Forelimb muscle (tissue), 1 donor: ENCODE measurements around the gene SLX1A. TPM values are rescaled to one million over a fixed set of nuclear protein-coding genes. Genes with fewer than 3 reads are reported as not detected.
"Not testable (repeated sequence)": the region's sequence is repeated elsewhere in the genome, so short reads cannot be mapped to it uniquely, and the experiment has no call there.

Experiments used
- DNase-seq: peaks from one replicate; pipeline ENCODE4 v3.0.0-alpha.2; 2013; ENCODE audit warnings: low read depth
- polyA plus RNA-seq: library from polyadenylated mRNA; unstranded; fragments of 120-200 nt; gene quantifications from one replicate; pipeline ENCODE4 v1.2.1, GENCODE V29; 2013; ENCODE audit not compliant: insufficient read length

Gene SLX1A
- polyA plus RNA-seq, 1 donor, result 19.1 TPM

DNA sequence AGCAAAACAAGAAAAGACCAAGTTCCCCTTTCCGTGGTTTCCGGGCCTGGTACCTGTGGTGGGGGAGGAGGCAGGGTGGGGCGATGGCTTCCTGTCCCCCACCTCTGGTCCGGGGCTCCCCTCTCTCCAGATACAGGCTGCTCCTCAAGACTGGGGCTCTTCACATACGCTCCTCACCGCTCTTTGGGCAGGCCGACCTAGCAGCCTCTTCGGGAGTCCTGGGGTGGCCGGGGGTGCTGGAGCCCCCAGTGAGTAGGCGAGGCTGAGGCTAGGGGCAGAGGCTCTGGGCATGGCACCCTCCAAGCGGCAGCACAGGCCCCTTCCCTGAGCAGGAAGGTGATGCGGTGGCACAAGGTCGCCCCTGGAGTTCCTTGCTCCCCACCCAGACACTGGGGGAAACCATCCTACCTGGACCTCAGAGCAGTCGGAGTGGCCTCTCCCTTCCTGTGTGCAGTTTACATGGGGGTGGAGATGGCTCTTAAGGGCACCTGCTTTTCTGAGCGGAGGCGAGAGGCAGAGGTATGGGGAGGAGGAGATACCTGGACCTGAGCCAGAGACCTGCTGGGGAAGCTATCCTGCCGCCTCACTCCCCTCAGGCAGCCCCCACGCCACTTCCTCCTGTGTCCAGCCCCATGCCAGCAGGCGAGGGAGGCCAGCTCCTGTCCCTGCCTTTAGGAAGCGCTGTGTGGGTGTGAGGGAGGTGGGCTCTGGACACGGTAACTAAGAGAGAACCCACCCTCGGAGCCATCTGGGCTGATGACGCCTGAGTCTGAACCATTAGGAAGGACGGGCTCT lies 9.4 kb upstream of the SLX1A start:
- no peak for DNase-seq

DNA sequence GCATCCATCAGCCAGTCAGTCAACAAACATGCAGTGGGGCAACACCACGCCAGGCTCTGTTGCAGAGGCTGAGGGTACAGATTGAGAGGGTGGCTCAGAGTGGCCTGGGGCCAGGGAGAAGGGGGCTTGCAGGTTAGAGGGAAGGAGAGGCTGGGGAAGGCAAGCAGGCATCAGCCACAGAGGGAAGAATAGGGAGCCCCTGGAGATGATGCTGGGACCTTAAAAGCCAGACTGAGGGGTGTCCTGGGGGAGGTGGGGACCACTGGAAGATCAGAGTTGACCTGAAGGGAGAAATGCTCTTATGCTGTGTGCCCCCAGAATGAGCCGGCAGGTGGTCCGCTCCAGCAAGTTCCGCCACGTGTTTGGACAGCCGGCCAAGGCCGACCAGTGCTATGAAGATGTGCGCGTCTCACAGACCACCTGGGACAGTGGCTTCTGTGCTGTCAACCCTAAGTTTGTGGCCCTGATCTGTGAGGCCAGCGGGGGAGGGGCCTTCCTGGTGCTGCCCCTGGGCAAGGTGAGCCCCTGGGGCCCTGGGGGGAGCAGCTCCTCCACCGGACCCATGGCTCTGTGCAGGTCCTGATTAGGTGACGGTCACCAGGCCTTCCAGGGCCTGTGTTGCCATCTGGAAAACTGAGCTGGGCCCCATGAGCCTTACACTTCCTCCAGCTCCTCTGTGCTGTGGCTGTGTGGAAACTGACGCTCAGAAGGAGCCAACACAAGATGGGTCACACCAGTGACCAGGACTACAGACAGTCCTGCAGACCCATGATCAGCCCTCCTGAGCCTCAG lies 8.6 kb upstream of the SLX1A start:
- no peak for DNase-seq

DNA sequence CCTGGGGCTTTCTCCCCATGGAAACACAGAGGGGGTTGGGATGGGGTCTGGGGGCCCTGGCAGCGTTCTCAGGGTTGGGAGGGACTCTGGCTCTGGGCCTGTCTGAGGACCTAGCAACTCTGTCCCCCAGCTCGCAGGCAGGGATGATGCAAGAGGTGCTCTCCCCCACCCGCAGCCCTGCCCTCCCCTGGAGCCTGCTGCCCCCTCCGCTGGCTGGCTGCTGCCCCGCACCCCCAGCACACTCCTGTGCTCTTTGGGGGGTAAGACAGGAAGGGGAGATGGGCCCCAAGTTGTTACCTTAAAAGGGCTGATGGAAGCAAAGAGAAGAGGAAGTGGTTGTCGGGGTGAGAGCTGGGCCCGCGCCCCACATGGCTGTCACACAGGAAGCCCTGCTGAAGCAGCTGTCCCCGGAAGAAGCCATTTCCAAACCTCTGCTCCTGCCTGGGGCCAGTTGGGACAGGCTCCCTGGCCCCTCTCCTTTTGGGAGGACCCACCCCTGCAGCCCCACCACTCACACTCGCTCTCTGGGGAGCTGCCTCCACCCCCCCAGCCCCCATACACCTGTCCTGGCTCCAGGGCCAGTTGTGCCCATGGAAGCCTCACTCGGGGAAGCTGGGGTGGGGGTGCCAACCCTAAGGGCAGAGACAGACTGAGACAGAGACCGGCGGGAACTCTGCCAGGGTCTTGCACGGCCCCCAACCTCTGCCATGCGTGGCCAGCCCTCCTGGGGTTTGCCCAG lies 7.8 kb upstream of the SLX1A start:
- DNase-seq, result no peak

DNA sequence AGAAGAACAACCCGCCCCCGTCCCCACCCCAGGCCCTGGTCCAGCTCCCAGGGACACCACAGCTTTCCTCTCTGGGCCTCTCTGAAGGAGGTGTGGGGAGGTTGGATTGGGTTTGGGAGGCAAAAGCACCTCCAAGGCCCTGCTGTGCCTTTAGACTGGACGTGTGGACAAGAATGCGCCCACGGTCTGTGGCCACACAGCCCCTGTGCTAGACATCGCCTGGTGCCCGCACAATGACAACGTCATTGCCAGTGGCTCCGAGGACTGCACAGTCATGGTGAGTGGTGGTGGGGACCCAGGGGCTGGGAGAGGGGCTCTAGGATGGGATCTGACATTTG lies 7.3 kb upstream of the SLX1A start:
- no peak for DNase-seq

DNA sequence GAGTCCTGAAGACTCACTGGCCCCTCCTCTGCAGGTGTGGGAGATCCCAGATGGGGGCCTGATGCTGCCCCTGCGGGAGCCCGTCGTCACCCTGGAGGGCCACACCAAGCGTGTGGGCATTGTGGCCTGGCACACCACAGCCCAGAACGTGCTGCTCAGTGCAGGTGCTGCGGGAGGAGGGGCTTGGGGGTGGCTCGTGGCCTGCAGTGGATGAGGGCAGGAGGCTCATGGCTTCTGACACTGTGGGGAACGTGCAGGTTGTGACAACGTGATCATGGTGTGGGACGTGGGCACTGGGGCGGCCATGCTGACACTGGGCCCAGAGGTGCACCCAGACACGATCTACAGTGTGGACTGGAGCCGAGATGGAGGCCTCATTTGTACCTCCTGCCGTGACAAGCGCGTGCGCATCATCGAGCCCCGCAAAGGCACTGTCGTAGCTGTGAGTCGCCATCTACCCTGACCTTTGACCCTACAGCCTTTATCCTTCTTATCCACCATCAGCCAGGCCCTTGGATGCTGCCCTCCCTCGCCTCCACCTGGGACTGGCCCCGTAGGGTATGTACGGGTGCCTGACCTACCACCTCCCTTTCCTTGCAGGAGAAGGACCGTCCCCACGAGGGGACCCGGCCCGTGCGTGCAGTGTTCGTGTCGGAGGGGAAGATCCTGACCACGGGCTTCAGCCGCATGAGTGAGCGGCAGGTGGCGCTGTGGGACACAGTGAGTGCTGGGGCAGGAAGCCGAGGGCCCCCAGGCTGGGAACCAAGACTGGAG lies 6.7 kb upstream of the SLX1A start:
- no peak for DNase-seq

DNA sequence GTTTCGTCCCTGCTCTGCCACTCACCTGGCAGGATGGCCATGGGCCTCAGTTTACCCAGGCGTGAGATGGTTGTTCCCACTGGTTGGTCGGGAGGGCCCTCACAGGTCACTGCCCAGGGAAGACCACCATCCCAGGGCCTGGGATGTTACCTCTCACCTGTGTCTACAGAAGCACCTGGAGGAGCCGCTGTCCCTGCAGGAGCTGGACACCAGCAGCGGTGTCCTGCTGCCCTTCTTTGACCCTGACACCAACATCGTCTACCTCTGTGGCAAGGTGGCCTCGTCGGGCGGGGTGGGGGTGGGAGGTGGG lies 6.2 kb upstream of the SLX1A start:
- no peak for DNase-seq

DNA sequence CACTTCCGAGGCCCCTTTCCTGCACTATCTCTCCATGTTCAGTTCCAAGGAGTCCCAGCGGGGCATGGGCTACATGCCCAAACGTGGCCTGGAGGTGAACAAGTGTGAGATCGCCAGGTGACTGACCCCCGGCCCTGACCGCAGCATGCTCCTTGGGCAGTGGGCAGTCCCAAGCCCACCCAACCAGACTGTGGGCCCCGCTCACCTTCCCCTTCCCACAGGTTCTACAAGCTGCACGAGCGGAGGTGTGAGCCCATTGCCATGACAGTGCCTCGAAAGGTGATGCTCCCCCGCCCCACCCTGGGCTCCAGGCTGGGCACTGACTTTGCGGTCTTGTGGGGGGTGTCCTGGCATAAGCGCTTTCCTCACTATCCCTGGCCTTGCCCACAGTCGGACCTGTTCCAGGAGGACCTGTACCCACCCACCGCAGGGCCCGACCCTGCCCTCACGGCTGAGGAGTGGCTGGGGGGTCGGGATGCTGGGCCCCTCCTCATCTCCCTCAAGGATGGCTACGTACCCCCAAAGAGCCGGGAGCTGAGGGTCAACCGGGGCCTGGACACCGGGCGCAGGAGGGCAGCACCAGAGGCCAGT lies 5.6 kb upstream of the SLX1A start:
- no peak for DNase-seq

DNA sequence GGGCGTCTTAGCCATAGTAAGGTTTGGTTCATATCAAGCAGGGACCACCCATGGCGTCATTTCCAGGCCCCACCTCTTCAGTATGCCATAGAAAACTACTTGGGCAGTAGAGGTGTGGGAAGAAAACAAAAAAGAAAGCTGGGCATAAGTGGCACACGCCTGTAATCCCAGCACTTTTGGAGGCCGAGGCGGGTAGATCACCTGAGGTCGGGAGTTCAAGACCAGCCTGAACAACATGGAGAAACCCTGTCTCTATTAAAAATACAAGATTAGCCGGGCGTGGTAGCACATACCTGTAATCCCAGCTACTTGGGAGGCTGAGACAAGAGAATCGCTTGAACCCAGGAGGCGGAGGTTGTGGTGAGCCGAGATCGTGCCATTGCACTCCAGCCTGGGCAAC lies 2.5 kb upstream of the SLX1A start:
- not testable (repeated sequence) for DNase-seq

DNA sequence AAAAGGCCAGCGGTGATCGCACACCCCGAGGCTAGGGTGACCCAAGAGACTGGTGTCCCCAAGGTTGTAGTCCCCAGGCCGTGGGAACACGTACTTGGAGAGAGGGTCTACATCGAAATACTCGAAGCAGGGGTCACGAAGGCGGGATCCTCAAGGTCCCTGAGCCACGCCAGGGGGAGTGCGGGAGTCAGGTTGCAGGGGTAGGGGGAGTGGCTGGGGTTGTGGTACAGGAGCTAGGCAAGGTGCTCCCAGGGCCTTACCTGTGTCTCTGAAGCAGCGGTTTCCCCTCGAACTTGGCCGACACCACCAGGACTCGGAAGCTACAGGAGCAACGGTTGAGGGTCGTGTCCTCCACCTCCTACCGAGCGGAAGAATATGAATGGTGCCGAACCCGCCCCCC lies 577 bp upstream of the SLX1A start:
- DNase-seq, result not testable (repeated sequence)

DNA sequence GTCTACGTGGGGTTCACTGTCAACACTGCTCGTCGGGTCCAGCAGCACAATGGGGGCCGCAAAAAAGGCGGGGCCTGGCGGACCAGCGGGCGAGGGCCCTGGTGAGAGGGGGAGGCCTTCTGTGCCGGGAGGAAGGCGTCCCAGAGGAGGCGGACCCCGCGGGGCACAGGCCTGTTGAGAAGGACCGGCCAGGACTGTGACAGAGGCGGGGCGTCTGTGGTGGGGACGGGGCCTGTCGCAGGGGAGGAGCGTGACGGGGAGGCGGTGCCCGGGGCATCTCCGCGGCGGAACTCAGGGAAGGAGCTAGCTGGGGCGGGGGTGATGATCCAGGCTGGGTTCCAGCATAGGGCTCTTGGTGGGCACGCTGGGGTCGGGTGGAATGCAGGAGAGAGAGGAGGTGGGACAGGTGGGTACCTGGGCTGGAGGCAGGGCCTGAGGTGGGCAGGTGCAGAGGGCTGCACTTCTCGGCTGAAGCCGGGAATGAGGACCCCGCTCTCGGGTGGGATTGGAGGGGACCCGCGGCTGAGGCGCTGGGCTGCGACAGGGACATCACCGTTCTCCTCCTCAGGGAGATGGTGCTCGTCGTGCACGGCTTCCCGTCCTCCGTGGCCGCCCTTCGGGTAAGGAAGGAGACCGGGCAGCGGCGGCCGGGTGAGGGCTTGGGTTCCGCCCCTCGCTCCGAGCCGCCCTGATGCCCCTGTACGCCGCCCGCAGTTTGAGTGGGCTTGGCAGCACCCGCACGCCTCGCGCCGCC lies 674 bp downstream of the SLX1A start:
- DNase-seq, result not testable (repeated sequence)

DNA sequence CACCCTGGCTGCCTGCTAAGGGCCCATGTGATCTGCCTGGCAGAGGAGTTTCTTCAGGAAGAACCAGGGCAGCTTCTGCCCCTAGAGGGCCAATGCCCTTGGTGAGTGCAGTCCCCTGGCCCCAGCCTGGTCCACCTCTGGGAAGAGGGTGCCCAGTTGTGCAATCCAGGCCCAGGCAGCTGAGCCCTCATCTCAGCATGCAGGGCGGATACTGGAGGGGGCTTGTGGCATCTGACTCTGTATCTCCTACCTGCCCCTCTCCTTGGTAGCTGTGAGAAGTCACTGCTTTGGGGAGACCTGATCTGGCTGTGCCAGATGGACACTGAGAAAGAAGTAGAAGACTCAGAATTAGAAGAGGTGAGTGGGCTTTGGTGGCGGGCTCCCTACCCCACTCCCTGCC lies 3.3 kb downstream of the SLX1A start:
- not testable (repeated sequence) for DNase-seq

DNA sequence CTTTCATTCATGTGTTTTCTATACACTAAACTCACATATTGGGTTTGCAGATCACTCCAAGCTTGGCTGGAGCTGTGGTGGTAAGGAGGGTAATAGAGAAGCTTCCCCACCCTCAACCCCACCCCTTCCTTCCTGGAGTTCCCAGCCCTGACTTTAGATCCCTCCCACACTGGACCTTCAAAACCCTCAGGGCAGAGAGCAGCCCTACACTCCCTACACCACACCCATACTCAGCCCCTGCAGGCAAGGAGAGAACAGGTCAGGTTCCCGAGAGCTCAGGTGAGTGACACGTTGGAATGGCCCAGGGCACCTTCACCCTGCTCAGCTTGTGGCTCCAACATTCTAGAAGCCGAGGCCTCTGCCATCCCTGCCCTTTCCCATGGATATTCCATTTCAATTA lies 5.4 kb downstream of the SLX1A start, which contains the start of gene SULT1A3:
Gene SULT1A3, plus strand, starts transcription at position 207 of the 400 bp plus-strand sequence. CDS start 1,474 bp downstream, outside the sequence.
- DNase-seq, result not testable (repeated sequence)

DNA sequence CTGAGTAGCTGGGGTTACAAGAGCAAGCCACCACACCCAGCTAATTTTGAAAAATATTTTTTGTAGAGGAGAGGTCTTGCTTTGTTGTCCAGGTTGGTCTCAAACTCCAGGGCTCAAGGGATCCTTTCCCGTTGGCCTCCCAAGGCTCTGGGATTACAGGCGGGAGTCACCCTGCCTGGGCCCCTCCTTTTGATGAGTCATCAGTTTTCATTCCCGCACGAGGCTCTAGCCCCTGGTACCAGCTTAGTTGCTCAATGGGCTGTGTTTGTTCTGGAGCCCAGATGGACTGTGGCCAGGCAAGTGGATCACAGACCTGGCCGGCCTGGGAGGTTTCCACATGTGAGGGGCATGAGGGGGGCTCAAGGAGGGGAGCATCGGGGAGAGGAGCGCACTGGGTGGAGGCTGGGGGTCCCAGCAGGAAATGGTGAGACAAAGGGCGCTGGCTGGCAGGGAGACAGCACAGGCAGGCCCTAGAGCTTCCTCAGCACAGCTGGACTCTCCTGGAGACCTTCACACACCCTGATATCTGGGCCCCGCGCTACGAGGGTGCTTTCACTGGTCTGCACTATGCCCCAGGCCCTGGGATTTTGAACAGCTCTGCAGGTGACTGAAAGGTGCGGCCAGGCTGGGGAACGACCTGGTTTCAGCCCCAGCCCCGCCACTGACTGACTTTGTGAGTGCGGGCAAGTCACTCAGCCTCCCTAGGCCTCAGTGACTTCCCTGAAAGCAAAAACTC lies 6.1 kb downstream of the SLX1A start:
- DNase-seq, result not testable (repeated sequence)

DNA sequence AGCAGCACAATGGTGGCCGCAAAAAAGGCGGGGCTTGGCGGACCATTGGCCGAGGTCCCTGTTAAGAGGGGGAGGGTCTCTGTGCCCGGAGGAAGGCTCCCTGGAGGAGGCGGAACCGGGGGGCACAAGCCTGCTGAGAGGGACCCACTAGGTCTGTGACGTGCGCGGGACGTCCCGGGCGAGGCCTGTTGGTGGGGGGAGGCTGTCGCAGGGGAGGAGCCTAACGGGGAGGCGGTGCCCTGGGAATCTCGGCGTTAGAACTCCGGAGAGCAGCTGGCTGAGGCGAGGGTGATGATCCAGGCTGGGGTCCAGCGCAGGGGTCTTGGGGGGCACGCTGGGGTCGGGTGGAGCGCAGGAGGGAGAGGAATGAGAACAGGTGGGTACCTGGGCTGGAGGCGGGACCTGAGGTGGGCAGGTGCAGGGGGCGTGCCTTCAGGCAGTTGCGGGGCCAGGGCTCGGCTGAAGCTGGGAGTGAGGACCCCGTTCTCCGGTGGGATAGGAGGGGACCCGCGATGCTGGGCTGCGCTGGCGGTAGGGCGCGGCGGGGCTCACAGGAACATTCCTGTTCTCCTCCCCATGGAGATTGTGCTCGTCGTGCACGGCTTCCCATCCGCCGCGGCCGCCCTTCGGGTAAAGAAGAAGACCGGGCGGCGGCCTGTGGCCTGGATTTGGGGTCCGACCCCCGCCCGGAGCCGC lies 12.0 kb downstream of the SLX1A start:
- not testable (repeated sequence) for DNase-seq

DNA sequence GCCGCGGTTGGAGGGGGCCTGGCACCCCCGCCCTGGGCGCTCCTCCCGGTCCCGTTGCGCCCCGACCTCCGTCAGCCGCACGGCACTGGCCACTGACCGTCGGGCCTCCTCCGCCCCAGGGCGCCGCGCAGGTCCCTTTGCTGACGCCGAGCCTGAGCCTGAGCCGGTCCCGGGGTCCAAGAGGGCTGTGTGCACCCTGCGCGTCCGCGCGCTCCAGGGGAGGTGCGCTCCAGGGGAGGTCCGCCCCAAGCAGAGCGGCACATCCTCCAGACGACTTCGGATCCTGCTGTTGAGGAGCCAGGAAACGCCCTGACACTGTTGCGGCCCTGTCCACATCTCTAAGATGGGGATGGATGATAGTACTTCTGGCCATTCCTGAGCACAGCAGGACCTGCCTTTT lies 12.6 kb downstream of the SLX1A start:
- not testable (repeated sequence) for DNase-seq

DNA sequence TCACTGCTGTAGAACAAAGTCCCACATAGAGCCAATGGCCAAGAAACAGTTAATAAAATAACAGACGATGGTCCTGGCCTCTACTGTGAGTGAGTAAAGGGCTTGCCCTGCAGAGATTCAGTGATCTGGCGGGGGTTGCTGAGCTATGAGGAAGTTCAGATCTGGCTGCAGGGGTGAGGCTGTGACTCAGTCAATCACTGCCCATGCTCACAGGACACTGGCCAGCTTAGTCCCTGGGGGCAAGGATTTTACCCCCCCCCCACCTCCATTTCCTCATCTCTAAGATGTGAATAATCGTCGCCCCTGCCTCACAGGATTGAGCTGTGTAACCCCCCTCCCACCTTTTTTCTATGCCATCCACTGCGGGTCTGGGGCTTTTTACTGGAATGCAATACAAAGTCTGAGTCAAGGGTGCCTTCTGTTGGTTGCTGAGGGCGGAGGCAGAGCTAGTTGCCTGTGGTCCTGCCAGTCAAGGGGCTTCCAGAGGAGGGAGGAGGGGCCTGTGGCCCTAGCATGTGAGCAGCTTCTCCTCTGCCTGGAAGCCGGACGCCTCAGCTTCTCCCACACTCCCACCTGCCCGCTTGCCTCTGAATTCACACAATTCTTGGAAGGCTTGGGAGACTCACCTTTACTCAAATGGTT lies 13.5 kb downstream of the SLX1A start:
- not testable (repeated sequence) for DNase-seq

DNA sequence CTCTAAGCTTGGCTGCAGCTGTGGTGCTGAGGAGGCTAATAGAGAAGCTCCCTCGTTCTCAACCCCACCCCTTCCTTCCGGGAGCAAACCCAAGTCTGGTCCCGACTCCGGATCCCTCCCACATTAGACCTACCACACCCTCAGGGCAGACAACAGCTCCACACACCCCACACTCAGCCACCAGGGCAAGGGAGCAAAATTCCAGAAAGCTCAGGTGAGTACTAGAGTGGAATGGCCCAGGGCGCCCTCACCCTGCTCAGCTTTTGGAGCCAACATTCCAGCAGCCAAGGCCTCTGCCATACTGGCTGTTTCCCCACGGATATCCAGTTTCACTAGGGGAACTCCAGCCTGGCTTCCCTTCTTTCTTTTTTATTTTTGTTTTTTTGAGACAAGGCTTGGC lies 15.4 kb downstream of the SLX1A start:
- DNase-seq, result not testable (repeated sequence)

DNA sequence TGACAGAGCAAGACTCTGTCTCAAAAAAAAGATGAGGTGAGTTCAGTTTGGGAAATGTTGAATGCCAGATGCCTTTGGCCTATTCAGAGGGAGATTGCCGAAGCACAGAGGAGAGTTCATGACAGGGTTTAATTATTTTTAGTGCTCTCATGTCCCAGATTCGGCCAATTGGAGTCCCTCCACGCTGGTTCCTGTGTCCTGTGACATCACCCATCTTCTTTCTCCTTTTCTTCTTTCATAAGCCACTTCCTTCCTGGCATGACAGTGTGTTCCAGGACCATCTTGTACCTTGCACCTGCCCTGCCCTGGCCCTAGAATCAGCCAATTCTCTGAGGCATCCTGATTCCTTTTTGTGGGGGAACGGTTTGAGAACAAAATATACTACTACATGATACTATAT lies 17.7 kb downstream of the SLX1A start:
- DNase-seq, result not testable (repeated sequence)

DNA sequence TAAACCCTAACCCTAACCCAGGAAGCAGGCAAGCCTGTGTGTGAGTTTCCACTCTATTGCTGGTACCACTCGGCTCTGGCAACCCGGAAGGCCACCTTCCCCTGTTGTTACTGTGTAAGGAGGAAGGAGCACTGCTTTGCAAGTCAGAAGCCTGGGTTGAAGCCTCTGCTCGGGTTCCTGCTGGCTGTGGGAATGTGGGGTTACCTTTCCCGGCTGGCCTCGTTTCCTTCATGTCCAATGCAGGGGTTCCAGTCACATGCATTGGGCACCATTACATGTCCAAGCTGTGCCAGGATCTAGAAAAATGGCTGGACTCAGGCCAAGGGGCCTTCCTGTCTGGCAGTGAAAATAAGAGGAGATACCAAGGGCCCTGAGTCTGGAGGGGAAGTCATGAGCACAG lies 23.4 kb downstream of the SLX1A start:
- not testable (repeated sequence) for DNase-seq
